K562 (cell line): ENCODE measurements around the gene MTMR12. TPM values are rescaled to one million over a fixed set of nuclear protein-coding genes. Genes with fewer than 3 reads are reported as not detected.
A peak's percentile ranks its signal among the peaks of the same experiment; 100 is the strongest.

ENCODE experiments used
- HNRNPLL ChIP-seq: fragments of 200-400 bp; formaldehyde crosslinking; IDR thresholded peaks from 2 replicates; pipeline ENCODE4 v1.6.1; 2017; ENCODE audit warnings: low read length, low read depth, mild to moderate bottlenecking; ENCODE audit not compliant: poor library complexity, severe bottlenecking
- MED1 ChIP-seq: sonication (generic); formaldehyde crosslinking; IDR thresholded peaks from 2 replicates; pipeline ENCODE4 v1.8.1; 2023; ENCODE audit warnings: missing genetic modification reagents, borderline replicate concordance
- PHF21A ChIP-seq: fragments of 450-650 bp; IDR thresholded peaks from 2 replicates; pipeline ENCODE4 v1.6.1; 2017; ENCODE audit warnings: low read depth, borderline replicate concordance
- ZNF23 ChIP-seq: fragments of 250-450 bp; sonication (Bioruptor Pico); IDR thresholded peaks from 2 replicates; pipeline ENCODE4 v1.4.0; 2020; ENCODE audit warnings: mild to moderate bottlenecking
- ZNF316 ChIP-seq: fragments of 450-650 bp; IDR thresholded peaks from 2 replicates; pipeline ENCODE4 v1.6.1; 2016
- polyA plus RNA-seq, 8 experiments: library from polyadenylated mRNA; depleted of rRNA in 4 of 8; stranded (reverse) in 5 of 8; unstranded in 3 of 8; fragments of >200 nt; fragmentation: Nextera tagmentation in 2 of 8; fragmentation: Illumina TruSeq in 1 of 8; extraction: Ambion mirVana in 2 of 8; extraction: Trizol in 1 of 8; gene quantifications; 2 replicates each; pipeline versions ENCODE4 v1.2.1 to v1.2.3, GENCODE V29; 2011 to 2014; ENCODE audit warnings: inconsistent platforms in 1 of 8, missing spikeins in 1 of 8
- total RNA-seq, 7 experiments: library from RNA; depleted of rRNA in 6 of 7; stranded (reverse); fragments of >200 nt in 6 of 7; fragmentation: Illumina TruSeq in 2 of 7; extraction: Trizol in 2 of 7; gene quantifications; 2 replicates each; pipeline versions ENCODE4 v1.2.1 to v1.2.3, GENCODE V29; 2011 to 2021; ENCODE audit warnings: low replicate concordance in 1 of 7
- TF ChIP-seq, protein P1 (sequence below): fragments of 250-450 bp; sonication (Bioruptor Pico); IDR thresholded peaks from 2 replicates; pipeline ENCODE4 v1.4.0; 2020

MTMR12 gene
- total and polyA plus RNA-seq, 9 of the 15 experiments (the other 6 are each of a cell fraction or from before 2014, with no cell fraction given), result 4.0 to 28.7 (median 17.1) TPM

DNA sequence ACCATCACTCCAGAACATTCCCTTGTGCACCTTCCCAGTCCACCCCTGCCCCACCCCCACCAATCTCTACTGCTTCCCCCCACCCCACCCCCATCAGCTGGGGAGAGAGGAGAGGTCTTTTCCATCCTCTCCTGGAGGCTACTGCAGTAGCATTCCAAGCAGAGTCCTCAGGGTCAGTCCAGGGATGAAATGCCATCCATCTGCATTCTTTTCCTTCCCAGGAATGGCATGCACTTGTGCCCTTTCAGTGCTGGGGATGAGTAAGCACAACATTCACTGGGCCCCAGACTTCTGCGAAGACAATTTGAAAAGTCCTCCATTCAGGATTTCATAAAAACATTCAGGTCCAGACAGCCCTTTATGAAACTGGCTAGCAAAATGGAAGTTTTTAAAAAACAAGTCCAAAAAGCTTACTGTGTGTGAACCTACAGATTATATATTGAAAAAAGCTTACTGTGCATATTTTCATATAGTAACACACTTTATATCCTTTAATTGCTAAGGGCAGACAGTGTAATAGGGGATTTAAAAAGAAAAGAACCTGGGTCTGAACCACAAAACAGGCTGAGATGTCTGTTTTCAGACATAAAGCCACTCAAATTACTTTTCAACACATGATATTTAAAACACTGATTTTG, 88.6 kb downstream of the MTMR12 start (continued):
- TF ChIP-seq PHF21A (no peak), ZNF316 (peak; percentile 95), MED1 (CRISPR knock-in tag) (no peak), ZNF23 (CRISPR knock-in tag) (no peak), HNRNPLL (no peak)
- TF ChIP-seq, protein P1, sequence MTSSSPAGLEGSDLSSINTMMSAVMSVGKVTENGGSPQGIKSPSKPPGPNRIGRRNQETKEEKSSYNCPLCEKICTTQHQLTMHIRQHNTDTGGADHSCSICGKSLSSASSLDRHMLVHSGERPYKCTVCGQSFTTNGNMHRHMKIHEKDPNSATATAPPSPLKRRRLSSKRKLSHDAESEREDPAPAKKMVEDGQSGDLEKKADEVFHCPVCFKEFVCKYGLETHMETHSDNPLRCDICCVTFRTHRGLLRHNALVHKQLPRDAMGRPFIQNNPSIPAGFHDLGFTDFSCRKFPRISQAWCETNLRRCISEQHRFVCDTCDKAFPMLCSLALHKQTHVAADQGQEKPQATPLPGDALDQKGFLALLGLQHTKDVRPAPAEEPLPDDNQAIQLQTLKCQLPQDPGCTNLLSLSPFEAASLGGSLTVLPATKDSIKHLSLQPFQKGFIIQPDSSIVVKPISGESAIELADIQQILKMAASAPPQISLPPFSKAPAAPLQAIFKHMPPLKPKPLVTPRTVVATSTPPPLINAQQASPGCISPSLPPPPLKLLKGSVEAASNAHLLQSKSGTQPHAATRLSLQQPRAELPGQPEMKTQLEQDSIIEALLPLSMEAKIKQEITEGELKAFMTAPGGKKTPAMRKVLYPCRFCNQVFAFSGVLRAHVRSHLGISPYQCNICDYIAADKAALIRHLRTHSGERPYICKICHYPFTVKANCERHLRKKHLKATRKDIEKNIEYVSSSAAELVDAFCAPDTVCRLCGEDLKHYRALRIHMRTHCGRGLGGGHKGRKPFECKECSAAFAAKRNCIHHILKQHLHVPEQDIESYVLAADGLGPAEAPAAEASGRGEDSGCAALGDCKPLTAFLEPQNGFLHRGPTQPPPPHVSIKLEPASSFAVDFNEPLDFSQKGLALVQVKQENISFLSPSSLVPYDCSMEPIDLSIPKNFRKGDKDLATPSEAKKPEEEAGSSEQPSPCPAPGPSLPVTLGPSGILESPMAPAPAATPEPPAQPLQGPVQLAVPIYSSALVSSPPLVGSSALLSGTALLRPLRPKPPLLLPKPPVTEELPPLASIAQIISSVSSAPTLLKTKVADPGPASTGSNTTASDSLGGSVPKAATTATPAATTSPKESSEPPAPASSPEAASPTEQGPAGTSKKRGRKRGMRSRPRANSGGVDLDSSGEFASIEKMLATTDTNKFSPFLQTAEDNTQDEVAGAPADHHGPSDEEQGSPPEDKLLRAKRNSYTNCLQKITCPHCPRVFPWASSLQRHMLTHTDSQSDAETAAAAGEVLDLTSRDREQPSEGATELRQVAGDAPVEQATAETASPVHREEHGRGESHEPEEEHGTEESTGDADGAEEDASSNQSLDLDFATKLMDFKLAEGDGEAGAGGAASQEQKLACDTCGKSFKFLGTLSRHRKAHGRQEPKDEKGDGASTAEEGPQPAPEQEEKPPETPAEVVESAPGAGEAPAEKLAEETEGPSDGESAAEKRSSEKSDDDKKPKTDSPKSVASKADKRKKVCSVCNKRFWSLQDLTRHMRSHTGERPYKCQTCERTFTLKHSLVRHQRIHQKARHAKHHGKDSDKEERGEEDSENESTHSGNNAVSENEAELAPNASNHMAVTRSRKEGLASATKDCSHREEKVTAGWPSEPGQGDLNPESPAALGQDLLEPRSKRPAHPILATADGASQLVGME (CRISPR knock-in tag), result no peak
- TF ChIP-seq, all 486 proteins: peak for 5
